ENCODE measurements around the gene IL17RC.

GRCh38 chr3:9942164-9942563 lies 25.3 kb downstream of the IL17RC start:
- TF ChIP-seq CTCF (IDR thresholded peaks at IDR 0.05) (no peak), EP300 (IDR thresholded peaks at IDR 0.05) (no peak), POLR2A (IDR thresholded peaks at IDR 0.05) (no peak)
